NCI-H510A treated with DMSO at 0.1 percent for 48 hours (cell line): ENCODE measurements around the gene EMC7.
"Not testable (repeated sequence)": the region's sequence is repeated elsewhere in the genome, so short reads cannot be mapped to it uniquely, and the experiment has no call there.

Experiments used
- DNase-seq: peaks from one replicate; lab custom pipeline; 2025; lab: John Stamatoyannopoulos, UW

EMC7 gene

GRCh38 chr15:34084086-34084485, 17.6 kb downstream of the EMC7 start:
- DNase-seq = no peak

GRCh38 chr15:34079904-34080303, 21.8 kb downstream of the EMC7 start:
- no peak for DNase-seq

GRCh38 chr15:34078900-34079299, 22.8 kb downstream of the EMC7 start:
- no peak for DNase-seq

- no peak for DNase-seq
Measured at GRCh38 chr15:34076785-34077184, 24.9 kb downstream of the EMC7 start.

GRCh38 chr15:34070003-34070402, 31.7 kb downstream of the EMC7 start:
- no peak for DNase-seq

GRCh38 chr15:34065941-34066340, 35.7 kb downstream of the EMC7 start:
- no peak for DNase-seq

GRCh38 chr15:34065261-34065660, 36.4 kb downstream of the EMC7 start:
- DNase-seq = no peak

- DNase-seq = no peak
Measured at GRCh38 chr15:34064438-34064837, 37.2 kb downstream of the EMC7 start.

- DNase-seq = no peak
Measured at GRCh38 chr15:34059946-34060345, 41.7 kb downstream of the EMC7 start.

- DNase-seq = no peak
Measured at GRCh38 chr15:34059476-34059875, 42.2 kb downstream of the EMC7 start.

GRCh38 chr15:34056911-34057310, 44.8 kb downstream of the EMC7 start:
- DNase-seq = no peak

GRCh38 chr15:34055868-34056595, 45.6 kb downstream of the EMC7 start:
- DNase-seq = no peak

GRCh38 chr15:34054081-34054707, 47.5 kb downstream of the EMC7 start:
- DNase-seq = no peak

GRCh38 chr15:34050385-34050784, 51.3 kb downstream of the EMC7 start:
- DNase-seq = not testable (repeated sequence)

- no peak for DNase-seq
Measured at GRCh38 chr15:34049112-34049511, 52.5 kb downstream of the EMC7 start.

- DNase-seq = no peak
Measured at GRCh38 chr15:34047893-34048775, 53.5 kb downstream of the EMC7 start.

- no peak for DNase-seq
Measured at GRCh38 chr15:34046471-34047145, 55.1 kb downstream of the EMC7 start.

GRCh38 chr15:34043813-34044212, 57.8 kb downstream of the EMC7 start:
- no peak for DNase-seq

- DNase-seq = no peak
Measured at GRCh38 chr15:34043391-34043790, 58.3 kb downstream of the EMC7 start.

GRCh38 chr15:34039790-34040113, 61.9 kb downstream of the EMC7 start:
- no peak for DNase-seq

GRCh38 chr15:34038871-34039789, 62.5 kb downstream of the EMC7 start, which contains the start of gene AVEN:
TSS of gene AVEN (minus strand) at chr15:34039204. CDS start at chr15:34039046, 158 bp downstream.
- DNase-seq = peak; percentile 17
